ENCODE results near the gene ADM.
A peak's percentile ranks its signal among the peaks of the same experiment; 100 is the strongest.

Gene ADM

DNA sequence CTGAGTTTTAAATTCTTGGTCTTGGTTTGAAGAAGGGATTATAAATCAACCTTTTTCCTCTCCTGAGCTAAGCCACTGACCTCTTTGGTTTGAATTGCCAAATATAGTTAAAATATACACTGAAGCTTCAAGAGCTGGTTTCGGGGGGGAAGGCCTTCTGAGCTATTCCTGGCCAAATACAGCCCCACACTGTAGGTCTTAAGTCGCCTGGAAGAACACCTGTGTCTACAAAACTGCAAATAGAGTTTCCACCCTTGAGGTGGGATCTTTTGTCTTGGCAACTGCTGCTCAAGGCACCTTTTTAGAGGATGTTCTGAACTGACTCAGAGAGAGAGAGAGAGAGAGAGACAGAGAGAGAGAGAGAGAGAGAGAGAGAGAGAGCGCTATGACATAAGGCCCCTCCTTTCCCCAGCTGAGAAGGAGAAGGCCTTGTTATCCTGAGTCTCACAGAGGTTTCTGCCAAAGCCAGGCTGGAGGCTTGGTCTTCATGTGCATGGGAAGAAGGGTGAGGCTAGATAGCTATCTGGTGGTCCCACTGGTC is 5.5 kb downstream of the ADM start:
- no peak for DNase-seq

DNA sequence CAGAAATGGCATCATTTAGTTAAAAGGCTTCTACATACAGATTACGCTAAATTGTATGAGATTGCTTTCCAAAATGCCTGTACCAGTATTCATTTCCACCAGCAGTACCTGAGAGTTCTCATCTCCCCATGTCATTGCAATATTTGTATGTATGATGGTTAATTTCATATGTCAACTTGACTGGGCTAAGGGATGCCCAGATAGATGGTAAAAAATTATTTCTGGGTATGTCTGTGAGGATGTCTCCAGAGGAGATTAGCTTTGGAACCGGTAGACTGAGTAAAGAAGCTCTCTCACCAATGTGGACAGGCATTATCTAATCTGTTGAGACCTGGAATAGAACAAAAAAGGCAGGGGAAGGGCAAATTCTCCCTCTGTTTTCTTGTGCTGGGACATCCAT is 6.9 kb downstream of the ADM start:
- no peak for DNase-seq

DNA sequence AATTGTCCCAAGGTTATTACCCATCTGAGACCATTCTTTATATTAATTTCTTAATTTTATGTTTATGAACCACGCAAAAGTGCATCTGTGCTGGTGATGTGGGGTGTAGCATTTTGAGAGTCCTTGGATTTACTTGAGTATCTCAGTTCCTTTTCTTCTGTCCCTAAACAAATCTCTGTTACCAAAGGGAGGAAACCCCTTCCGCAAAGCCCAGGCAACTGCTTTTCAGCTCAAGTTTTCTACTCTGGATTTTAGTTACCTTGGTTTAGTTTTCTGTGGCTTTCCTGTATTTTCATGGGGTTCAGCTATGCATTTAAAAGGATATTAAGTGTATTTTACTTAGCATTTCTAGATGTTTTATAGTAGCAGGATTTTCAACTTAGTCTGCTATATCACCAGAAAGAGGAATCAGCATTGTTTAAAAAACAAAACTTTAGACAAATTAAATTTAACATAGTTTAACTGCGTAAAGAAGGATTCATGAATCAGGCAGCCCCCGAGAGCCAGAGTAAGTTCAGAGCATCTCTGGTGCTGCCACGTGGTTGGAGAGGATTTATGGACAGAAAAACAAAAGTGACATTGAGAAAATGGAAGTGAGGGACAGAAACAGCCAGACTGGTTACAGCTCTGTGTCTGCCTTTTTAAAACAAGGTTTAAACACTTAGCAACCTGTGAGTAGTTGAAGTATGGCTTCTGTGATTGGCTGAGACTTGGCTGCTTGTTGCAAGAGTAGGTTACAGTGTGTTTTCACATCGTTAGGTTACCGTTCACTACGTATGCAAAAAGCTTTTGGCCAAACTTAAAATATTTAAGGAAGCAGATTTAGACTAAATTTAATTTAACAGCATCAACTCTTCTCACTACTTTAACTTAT is 9.6 kb downstream of the ADM start:
- peak in 1 of 5 donors; percentile 50 for DNase-seq

- no peak for DNase-seq
Observed at GRCh38 chr11:10315083-10315482, 10.2 kb downstream of the ADM start.

- no peak for DNase-seq
Observed at GRCh38 chr11:10317151-10317755, 12.4 kb downstream of the ADM start.

- DNase-seq = no peak
Observed at GRCh38 chr11:10317776-10318526, 13.1 kb downstream of the ADM start.

DNA sequence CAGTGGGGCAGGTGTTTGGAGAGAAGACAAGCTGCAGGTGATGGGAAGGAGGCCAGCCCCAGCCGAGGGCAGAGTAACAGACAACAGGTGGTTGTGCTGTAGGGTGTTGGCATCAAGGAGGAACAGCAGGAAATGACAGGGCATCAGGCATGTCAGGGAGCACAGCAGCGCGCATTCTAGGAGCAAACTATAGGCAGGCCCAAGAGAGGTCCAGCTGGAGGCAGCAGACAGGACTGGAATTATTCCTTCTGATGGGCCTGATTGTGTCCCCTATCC is 13.6 kb downstream of the ADM start:
- DNase-seq = no peak

DNA sequence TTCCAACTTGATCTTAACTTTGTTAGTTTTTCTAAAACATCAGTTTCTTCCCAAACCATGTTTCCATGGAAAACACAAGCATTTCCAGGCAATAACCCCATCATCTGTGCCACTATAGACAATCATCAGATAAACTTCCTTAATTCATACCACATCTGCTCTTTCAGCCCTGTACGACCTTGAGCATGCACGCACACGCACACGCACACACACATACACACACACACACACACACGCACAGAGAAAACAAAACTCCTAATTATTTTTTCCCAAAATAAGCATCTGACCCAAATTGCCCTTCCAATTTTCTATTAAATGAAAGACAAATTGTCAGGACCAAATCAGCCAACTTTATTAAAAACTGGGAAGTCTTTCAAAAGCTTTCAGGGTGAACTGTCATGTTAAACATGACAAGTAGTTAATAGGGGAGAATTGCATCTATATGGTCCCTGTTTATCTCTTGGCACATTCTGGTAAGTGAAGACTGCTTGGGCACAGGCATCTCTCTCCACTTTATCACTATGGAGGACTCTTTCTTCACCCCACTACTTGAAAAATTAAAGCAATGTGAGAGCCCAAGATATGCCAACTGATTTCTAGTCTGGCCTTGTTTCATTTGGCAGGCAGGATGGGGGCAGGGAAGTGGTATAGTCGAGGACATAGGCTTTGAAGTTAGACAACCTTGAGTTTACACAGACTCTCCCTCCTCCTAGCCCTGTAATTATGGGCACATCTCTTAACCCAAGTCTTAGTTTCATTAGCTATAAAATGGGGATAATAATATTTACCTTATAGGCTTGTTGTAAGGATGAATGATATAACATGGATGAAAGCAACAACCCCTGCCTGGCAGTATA is 15.1 kb downstream of the ADM start:
- DNase-seq = no peak

DNA sequence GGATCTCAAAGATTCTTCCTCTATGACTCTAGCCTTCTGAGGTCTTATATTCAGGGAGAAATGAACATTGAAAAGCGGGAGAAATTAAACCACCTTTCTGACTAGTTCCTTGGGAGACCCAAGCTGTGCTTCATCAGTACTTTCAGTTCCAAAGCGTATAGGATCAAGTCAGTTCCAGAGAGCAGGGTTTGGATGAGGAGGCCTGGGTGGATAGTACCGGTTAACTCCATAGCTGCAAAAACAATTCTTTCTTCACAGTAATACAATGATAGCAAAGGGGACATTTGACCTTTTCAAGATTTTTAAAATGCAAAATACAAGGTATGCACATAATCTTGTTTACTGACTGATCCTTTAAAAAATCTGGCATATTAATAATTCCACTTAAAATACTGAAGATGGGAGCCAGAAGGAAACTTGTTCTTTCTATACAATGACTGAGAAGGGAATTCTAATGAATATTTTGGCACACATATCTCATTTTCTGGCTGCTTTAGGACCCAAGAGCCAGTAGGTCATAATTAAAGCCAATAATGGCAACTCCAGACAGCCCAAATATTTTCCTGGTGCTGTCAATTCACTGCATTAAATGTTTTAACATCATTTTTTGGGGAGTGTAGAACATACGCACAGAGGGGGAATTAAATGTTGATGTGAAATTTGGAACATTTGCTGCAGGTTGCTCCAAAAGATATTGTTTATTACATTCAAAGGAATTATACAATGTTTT is 16.0 kb downstream of the ADM start:
- no peak for DNase-seq

GRCh38 chr11:10322401-10322800 is 17.5 kb downstream of the ADM start:
- DNase-seq = no peak

DNA sequence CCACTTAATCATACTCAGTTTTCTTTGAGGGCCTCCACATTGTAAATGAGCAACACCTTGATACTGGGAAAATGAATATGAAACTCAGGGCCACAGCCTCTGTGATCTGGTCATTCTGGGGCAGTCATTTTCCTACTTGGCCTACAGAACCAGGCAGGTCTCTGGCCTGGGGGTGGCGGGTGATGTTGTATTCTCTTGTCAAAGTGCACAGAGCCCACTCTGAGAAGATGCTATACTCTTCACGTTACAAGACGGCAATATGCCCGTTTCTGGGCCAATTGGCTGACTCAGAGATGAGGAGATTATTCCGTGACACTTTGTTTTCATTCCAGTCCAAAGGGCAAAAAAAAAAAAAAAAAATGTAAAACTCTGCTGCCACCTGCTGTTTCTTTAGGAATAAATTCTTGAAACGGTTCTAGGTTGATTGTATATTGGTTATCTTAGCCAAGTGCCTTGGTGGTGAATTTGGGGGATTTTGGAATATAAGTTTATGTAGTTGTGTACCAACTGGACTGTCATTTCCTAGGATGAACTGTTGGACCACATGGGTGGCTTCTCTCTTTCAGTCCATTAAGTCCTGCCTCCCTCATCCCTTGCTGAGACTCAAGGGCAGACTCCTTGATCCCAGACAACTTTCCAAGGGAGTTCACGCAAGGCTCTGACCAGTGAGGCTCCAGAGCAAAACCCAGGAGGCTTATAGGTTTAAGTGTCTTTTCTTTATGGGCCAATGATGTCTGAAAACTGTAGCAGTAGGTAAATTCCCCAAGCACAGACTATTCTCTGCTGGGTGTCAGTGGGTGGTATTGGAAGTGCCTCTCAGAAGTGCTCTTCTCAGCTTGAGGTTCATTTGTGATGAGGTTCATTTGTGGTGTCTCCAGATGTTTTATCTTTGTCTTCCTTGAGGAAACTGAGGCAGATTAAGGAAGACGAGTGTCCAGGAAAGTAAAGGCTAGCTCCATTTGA is 18.2 kb downstream of the ADM start:
- DNase-seq = peak in 2 of 5 donors; percentile 19 to 52

- no peak for DNase-seq
Observed at GRCh38 chr11:10323793-10324170, 18.9 kb downstream of the ADM start.

GRCh38 chr11:10324474-10324873 is 19.6 kb downstream of the ADM start:
- no peak for DNase-seq

DNA sequence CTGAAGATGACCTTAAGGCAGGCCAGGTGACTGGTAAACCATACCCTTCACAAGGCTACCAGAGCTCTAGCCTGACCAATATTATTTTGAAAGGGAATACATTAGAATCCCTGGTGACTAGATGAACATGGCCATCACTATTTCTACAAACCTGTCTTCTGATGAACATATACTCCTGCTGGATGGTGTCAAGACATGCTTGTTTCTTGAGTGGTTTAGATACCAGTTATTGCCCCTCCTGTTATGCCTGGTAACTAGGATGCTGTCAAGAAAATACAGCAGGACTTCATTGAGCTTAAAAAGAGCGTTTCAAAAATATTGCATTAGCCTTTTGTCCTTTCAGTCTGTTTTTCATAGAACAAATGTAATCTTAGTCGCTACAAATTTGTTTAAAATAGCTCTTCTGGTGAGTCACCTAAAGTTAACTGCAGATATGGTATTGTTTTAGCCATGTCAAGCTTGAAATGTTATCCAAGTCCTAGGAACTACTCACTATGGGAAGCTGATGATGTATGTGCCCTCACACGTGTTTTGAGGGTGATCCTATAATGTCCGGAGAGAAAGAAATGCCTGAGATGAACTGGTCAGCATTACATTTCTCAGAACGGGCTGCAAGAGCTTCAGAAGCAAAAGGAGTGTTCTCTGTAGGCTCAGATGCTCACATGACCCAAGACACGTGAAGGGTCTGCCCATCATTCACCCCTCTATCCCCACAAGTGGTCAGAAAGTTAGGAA is 20.6 kb downstream of the ADM start:
- DNase-seq = no peak

GRCh38 chr11:10326012-10326964 is 21.4 kb downstream of the ADM start:
- DNase-seq = no peak

DNA sequence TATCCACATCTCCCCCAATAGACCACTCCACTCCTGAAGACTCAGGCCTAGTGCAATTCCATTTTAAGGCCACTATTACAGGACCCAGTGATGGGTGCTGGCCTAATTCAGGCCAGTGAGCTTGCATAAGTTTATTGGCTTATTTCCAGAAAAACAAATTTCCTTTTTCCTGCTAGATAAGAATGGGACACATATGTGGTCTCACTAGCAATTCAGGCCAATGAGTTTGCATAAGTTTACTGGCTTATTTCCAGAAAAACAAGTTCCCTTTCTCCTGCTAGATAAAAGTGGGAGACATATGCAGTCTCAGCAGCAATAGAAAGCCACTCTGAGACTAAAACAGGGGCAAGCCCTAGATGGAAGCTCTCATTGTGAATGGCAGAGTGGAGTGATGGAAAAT is 22.4 kb downstream of the ADM start:
- no peak for DNase-seq

DNA sequence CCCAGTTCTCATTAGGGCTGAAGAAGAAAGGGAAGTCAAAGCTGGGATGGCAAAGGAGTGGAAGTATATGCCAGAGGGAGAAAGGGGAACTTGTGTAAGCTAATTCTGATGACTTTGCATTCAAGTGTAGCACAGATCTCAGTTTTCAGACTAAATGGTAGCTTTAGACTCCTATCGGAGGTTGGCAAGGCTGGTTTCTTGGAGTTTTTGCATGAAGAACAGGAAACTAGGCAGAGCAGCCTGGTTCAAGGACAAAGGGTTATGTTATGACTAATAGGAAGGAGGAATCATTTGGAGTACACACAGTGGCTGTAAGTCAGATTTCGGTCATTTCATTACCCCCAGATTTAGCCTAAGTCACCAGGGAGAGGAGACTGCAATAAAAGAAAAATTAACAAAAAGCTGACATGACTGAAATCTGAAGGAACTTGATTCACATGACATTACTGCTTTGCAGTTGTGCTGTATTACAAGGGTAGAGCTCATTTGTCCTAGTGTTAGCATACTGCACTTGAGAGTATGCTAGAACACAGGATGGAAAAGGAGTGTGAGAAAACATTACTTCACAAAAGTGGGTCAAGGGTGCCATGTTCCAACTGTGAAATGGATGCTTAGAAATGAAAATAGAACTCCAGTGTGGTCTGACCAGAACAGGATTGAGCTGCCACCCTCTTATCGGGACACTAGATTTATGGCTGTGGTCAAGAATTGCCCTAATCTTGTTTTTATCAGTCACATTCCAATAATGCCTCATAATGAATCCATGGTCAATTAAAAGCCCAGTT is 23.6 kb downstream of the ADM start:
- no peak for DNase-seq

DNA sequence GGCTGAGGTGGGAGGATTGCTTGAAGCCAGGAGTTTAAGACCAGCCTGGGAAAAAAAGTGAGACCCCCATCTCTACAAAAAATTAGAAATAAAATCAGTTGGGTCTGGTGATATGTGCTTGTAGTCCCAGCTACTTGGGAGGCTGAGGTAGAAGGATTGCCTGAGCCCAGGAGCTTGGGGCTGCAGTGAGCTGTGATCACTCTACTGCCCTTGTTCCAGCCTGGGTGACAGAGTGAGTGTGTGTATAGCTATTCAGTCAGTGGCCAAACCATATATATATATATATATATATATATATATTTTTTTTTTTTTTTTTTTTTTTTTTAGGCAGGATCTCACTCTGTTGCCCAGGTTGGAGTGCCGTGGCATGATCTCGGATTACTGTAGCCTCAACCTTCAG is 24.5 kb downstream of the ADM start:
- no peak for DNase-seq
